ENCODE data around the gene RAB33B. TPM values are rescaled to one million over a fixed set of nuclear protein-coding genes. Genes with fewer than 3 reads are reported as not detected.

Gene RAB33B
- polyA plus RNA-seq, 6 donors from 2014 or later, result 7.8 to 15.3 (median 12.8) TPM

DNA sequence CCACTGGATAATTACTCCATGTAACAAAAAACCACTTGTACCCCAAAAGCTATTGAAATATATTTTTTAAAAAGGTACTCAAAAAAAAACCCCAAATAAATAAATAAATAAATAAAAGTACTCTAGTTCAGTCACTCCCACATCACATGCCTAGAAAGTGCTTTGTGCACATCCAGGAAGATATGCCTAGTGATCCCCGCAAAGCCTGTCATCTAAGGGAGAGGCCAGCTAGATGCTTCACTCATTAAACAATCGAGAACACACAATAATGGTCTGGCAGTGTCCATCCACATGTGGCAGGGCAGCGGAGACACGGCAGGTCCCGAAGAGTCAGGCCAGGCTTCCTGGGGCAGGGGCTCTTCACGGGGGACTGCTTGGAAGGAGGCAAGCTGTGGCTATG, 47.6 kb downstream of the RAB33B start:
- Mint-ChIP-seq H3K27me3 (peaks cover 0 to 4% (median 0%) of the 10 kb centered on the region in 3 donors), H3K4me3 (no peak overlapping the region), H3K9me3 (peaks cover 0 to 7% (median 5%) of the 10 kb centered on the region in 7 donors), H3K36me3 (peaks cover 7 to 9% of the 10 kb centered on the region in 2 donors), H3K4me1 (peaks cover 0 to 5% (median 0%) of the 10 kb centered on the region in 3 donors), H3K27ac (no peak overlapping the region)
- DNase-seq (no peak), ATAC-seq (ENCODE audit: low read depth in 2 of 2) (no peak)

DNA sequence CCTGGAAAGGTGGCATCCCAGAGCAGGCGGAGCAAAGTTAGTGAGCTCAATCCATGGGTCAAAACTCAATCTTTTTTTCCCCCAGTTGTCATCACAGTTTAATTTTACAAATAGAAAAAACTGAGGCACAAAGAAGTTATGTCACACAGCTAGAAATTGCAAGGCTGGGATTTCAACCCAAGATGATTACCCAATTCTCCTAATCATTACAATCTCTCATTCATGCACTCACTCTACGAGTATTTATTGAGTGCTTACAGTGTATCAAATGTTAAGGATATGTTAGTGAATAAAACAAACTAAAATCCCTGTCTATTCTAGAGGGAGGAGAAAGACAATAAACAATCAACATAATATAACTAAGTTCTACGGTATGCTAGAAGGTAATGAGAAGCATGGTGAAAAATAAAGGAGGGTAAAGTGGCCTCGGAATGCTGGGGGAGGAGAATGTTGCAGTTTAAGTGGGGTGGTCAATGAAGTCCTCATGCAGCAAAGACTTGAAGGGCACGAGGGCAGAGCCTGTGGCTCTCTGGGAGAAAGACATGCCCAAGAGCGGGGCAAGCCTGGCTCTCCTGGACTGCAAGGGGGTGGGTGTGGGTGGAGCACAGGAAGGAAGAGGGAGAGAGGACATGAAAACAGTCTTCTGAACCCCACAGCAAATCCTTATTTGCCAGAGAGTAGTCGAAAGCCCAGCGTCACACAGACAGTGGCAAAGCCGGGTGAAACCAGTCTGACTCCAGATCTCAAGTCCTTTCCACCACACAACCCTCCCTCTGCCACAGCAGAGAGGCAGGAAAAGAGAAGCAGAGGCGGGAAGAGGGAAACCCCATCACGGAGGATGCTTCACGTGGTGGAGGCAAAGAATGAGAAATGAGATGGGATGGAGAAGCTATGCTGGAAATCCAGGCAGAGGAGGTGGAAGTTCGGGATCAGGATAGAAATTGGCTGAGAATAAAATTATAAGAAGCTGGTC, 48.3 kb downstream of the RAB33B start:
- Mint-ChIP-seq H3K27me3 (peaks cover 0 to 4% (median 0%) of the 10 kb centered on the region in 3 donors), H3K4me3 (peak overlapping the region in 1 of 8 donors; percentile 68), H3K36me3 (peaks cover 7 to 9% of the 10 kb centered on the region in 2 donors), H3K4me1 (peaks cover 0 to 5% (median 0%) of the 10 kb centered on the region in 3 donors), H3K27ac (peak overlapping the region in 2 of 6 donors; percentile 7 to 12), H3K9me3 (peaks cover 0 to 7% (median 5%) of the 10 kb centered on the region in 7 donors)
- no peak for DNase-seq
- no peak for ATAC-seq (ENCODE audit: low read depth in 2 of 2)

DNA sequence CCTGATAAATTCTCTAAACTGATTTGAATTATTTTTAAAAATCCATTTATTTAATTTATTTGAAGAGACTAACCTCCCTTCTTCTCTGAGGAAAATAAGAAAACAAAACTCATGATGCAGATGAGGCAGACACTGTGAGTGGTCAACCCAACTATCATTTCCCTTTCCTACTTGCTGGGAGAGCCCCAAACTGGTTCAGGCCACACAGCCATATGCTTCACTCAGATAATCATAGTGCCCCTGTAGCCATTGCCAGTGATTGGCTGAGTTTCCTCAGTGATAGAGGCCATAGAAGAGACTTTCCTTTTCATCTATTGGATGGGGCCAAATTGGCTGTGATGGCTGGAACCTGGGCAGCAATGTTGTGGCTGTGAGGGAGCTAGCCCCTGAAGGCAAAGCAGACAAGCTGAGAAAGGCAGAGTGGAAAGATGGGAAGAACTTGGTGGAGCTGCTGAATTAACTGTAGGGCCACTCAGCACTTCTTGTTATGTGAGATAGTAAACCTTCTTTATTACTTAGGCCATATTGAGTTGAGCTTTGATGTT, 49.8 kb downstream of the RAB33B start:
- peaks cover 9 to 11% of the 10 kb centered on the region in 2 donors for H3K36me3 Mint-ChIP-seq

DNA sequence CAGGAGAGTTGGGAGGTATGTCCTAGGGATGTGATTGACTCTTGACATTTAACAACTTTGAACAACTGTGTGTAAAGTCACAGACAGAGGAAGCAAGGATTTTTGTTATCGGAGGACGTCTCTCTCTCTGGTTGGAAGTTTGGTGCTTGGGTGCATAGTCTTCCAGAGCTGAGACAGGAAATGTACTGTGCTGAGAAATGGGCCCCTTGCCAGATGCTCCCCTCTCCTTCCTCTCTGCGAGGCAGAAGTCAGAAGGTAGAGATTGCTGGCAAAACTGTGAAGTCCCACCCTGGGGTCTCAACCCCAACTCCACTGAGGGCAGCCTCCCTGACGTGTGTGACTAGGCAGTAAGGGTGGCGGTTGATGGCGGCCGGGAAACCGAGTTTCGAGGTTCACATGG, 52.9 kb downstream of the RAB33B start:
- ATAC-seq (ENCODE audit: low read depth in 2 of 2), result no peak
- Mint-ChIP-seq H3K9me3 (peaks cover 0 to 7% (median 5%) of the 10 kb centered on the region in 7 donors), H3K4me1 (peaks cover 0 to 5% (median 0%) of the 10 kb centered on the region in 3 donors), H3K27ac (peak overlapping the region in 3 of 6 donors; percentile 4 to 66 (median 10)), H3K27me3 (no peaks in the 10 kb centered on the region), H3K4me3 (no peak overlapping the region), H3K36me3 (peaks cover 15 to 19% of the 10 kb centered on the region in 2 donors)
- no peak for DNase-seq

More for the DNA sequence above, 49.8 kb downstream of the RAB33B start:
- Mint-ChIP-seq H3K4me1 (peaks cover 0 to 5% (median 0%) of the 10 kb centered on the region in 3 donors), H3K27ac (no peak overlapping the region), H3K4me3 (no peak overlapping the region), H3K9me3 (peaks cover 0 to 7% (median 5%) of the 10 kb centered on the region in 7 donors), H3K27me3 (no peaks in the 10 kb centered on the region)
- DNase-seq (no peak), ATAC-seq (ENCODE audit: low read depth in 2 of 2) (no peak)

DNA sequence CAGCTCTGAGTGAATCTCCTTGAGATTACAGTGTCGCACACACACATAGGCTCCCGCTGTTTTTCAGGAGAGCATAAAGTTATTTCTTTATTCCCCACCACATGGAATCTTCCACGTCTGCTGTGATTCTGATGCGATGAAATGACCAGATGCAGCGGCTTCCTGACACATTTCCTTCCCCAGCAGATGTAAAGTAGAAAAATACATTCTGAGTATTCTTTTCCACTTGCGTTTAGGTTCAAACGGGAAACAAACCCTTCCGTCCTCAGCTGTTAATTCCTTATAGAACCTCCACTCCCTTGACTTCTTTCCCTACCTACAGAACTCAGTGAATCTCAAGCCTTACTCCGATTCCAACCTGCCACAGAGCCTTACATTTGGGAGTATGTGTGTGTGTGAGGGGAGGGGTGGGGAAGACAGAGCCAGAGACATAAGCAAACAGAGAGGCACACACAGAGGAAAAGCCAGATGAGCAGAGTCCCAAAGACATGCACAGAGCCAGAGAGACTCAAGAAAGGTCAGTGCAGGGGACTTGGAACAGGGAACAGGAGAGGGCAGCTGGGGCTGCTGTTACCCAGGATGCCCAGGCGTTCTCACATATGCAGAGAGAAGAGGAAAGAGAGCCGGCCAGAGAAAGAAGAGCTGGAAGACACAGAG, 54.8 kb downstream of the RAB33B start:
- no peaks in the 10 kb centered on the region for H3K27me3 Mint-ChIP-seq
- DNase-seq, result no peak
- peaks cover 0 to 6% (median 4%) of the 10 kb centered on the region in 7 donors for H3K9me3 Mint-ChIP-seq
- no peak for ATAC-seq (ENCODE audit: low read depth in 2 of 2)
- peaks cover 12 to 17% of the 10 kb centered on the region in 2 donors for H3K36me3 Mint-ChIP-seq
- no peaks in the 10 kb centered on the region for H3K4me1 Mint-ChIP-seq
- no peak overlapping the region for H3K4me3 Mint-ChIP-seq
- H3K27ac Mint-ChIP-seq, result peak overlapping the region in 2 of 6 donors; percentile 53 to 89

DNA sequence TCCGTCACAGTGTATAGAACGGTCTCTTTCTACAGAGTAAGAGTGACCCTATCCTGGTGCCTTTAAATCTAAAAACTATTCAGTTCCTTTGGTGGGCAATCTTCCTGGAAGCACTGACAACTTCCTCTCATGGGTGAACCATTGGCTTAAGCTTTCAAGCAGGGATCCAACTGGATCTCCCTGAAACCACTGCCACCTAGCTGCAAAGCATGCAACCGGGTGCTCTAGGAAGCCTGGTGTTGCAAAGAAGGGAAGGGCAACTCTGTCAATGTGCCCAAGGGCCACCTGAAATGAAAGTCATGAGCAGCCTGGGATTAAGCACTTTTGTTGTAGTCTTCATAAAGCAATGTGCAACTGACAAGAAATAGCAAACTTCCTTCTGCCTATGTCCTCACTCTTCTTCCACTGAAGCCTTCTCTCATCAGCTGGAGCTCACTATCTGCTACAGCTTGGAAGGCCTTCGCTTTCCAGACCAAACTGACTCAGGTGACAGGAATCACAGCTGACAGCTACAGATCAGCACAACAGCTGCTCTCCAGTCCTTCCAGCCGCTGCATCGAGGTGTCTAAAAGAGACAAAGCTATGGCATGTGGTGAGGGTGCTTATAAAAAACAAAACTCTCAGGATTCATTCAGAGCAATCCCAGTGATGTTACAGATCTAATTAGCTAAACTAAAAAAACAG, 55.9 kb downstream of the RAB33B start:
- no peaks in the 10 kb centered on the region for H3K4me1 Mint-ChIP-seq
- H3K36me3 Mint-ChIP-seq, result peaks cover 8 to 15% of the 10 kb centered on the region in 2 donors
- no peak overlapping the region for H3K4me3 Mint-ChIP-seq
- peak overlapping the region in 3 of 6 donors; percentile 17 to 81 (median 44) for H3K27ac Mint-ChIP-seq
- H3K27me3 Mint-ChIP-seq, result no peaks in the 10 kb centered on the region
- peaks cover 0 to 2% (median 0%) of the 10 kb centered on the region in 7 donors for H3K9me3 Mint-ChIP-seq
- DNase-seq, result no peak
- peak in 1 of 2 donors; percentile 36 for ATAC-seq (ENCODE audit: low read depth in 2 of 2)

DNA sequence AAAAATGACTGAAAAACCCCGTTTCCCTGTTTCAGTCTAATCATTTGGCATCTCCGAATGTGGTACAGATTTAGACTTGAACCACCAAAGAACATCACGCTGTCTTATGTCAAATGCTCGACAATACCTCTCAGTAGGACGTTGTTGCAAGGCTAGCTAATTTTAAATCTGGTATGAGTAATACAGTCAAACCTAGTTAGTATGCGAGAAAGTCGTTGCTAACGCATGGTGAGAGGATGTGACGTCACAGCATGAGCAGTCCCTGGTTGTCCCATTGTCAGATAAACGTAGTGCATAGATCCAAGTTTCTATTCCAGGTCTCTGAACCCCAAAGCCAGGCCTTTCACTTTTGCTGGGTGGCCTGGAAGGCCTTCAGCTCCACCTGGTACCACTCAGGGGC, 57.4 kb downstream of the RAB33B start:
- Mint-ChIP-seq H3K27ac (no peak overlapping the region), H3K9me3 (no peaks in the 10 kb centered on the region), H3K36me3 (peaks cover 16 to 21% of the 10 kb centered on the region in 2 donors), H3K4me3 (no peak overlapping the region), H3K4me1 (no peaks in the 10 kb centered on the region), H3K27me3 (no peaks in the 10 kb centered on the region)
- DNase-seq, result no peak
- ATAC-seq (ENCODE audit: low read depth in 2 of 2), result no peak

DNA sequence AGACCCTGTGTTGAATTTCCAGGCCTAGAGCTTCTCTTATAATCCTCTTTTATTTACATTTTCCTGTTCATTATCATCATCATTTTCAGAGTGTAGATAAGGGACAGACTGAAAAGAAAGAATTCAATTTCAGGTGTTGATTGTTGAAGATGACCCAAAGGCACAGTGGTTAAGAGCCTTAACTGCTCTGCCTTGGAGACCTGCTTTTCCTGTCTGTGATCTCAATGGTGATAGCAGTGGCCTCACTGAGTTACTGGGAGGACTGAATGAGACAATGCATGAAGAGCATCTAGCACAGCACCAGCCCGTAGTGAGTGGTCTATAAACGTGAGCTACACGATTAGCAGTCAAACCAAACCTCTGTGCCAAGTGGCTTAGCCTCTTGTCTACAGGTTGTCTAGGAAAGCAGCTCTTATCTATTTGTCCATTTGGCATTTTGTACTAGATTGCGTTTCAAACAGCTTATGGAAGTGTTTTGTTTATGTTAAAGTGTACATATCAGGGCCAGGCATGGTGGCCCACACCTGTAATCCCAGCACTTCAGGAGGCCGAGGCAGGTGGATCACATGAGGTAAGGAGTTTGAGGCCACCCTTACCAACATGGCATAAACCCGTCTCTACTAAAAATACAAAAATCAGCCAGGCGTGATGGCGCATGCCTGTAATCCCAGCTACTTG, 60.6 kb downstream of the RAB33B start:
- ATAC-seq (ENCODE audit: low read depth in 2 of 2), result no peak
- Mint-ChIP-seq H3K4me3 (no peak overlapping the region), H3K27me3 (no peaks in the 10 kb centered on the region), H3K36me3 (peaks cover 16 to 32% of the 10 kb centered on the region in 2 donors), H3K9me3 (no peaks in the 10 kb centered on the region), H3K4me1 (no peaks in the 10 kb centered on the region), H3K27ac (no peak overlapping the region)
- no peak for DNase-seq

DNA sequence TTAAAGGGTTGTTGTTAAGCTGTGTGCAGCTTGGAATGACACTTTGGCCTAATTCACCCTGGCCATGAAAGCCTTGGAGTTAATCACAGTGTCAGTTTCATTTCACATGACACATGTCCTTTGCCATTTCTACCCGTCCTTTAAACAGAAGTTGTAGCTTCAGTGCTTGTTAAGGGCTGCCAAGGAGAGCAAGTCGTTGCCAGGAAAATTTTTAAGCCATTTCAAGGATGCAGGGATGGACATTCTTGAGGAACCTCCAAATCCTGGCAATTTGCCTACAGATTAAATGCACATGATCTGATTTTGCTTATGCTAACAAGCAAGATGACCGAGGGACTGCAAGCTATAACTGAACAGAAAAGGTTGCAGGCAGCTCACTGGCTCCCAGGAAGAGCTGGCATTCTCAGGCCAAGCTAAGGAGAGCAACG, 61.6 kb downstream of the RAB33B start:
- H3K4me1 Mint-ChIP-seq, result no peaks in the 10 kb centered on the region
- DNase-seq, result no peak
- H3K4me3 Mint-ChIP-seq, result no peak overlapping the region
- H3K36me3 Mint-ChIP-seq, result peaks cover 16 to 29% of the 10 kb centered on the region in 2 donors
- no peak for ATAC-seq (ENCODE audit: low read depth in 2 of 2)
- no peaks in the 10 kb centered on the region for H3K27me3 Mint-ChIP-seq
- no peaks in the 10 kb centered on the region for H3K9me3 Mint-ChIP-seq
- H3K27ac Mint-ChIP-seq, result peak overlapping the region in 2 of 6 donors; percentile 41 to 43

DNA sequence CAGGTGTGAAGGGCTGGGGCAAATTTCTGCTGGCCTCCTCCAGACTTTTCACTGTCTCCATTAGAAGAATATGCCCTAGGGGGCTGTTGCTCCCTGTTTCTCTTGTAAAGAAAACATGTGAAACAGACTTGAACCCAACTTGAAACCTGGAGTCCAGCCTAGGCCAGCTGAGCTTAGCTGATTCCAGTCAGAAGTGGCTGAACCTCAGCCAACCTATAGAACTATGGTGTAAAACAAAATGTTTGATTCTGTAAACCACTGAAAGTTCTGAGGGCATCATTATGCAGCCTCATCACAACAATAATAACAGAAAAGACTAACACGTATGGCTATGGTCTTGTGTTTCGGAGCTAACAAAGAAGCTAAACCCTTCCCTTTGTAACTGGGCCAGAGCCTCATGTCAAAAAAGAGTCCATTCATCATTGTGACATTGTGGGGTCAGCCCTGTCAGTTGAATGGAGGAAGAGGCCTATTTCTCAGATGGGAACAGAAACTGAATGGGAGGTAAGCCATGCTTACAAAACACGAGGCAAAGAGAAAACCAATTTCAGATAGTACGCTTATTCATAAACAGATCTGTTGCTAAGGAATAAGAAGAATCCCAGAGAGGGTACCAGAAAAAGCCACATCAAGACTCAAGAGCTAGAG, 68.0 kb downstream of the RAB33B start:
- peak overlapping the region in 1 of 6 donors; percentile 50 for H3K27ac Mint-ChIP-seq
- H3K4me1 Mint-ChIP-seq, result peaks cover 6 to 21% (median 7%) of the 10 kb centered on the region in 3 donors
- no peak overlapping the region for H3K4me3 Mint-ChIP-seq
- peaks cover 26 to 52% of the 10 kb centered on the region in 2 donors for H3K36me3 Mint-ChIP-seq
- ATAC-seq (ENCODE audit: low read depth in 2 of 2), result no peak
- no peak for DNase-seq
- H3K9me3 Mint-ChIP-seq, result no peaks in the 10 kb centered on the region
- H3K27me3 Mint-ChIP-seq, result no peaks in the 10 kb centered on the region

DNA sequence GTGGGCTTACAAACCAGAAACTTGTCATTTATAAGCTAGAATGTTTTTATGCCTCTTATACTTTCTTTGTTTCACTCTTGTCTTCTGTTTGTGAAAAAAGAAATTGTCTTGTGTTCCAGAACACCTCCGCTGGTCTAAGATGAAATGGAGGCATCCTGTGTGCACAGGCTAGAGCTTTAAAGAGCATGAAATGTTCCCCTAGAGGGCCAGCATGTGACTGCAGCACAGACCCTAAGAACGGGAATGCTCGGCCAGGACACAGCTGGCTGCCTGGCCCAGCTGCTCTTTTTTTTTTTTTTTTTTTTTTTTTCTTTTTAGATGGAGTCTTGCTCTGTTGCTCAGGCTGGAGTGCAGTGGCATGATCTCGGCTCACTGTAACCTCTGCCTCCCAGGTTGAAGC, 68.5 kb downstream of the RAB33B start:
- Mint-ChIP-seq H3K4me3 (no peak overlapping the region), H3K9me3 (no peaks in the 10 kb centered on the region), H3K36me3 (peaks cover 23 to 55% of the 10 kb centered on the region in 2 donors), H3K27ac (peak overlapping the region in 2 of 6 donors; percentile 15 to 83), H3K4me1 (peaks cover 6 to 21% (median 7%) of the 10 kb centered on the region in 3 donors), H3K27me3 (no peaks in the 10 kb centered on the region)
- ATAC-seq (ENCODE audit: low read depth in 2 of 2), result peak; percentile 32
- DNase-seq, result no peak

DNA sequence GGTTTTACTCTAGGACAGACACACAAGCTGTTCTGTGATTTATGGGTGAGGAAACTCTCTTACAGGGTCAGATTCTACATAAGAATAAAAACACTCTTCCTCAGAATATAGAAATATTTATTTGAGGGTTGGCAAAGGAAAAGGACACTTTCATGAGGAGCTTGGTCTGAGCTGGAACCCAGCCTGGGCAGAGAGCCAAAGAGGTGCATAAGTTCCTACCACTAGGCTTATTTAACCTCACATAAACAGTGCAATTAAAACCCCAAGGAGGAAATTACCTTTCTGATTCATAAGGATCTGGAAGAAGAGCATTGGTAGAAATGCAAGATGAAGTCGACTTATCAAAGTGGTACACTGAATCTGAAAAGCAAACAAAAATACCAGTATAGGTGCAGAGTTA, 69.2 kb downstream of the RAB33B start:
- H3K27ac Mint-ChIP-seq, result peak overlapping the region in 4 of 6 donors; percentile 15 to 77 (median 72)
- peaks cover 6 to 21% (median 7%) of the 10 kb centered on the region in 3 donors for H3K4me1 Mint-ChIP-seq
- no peaks in the 10 kb centered on the region for H3K27me3 Mint-ChIP-seq
- peak overlapping the region in 1 of 8 donors; percentile 5 for H3K4me3 Mint-ChIP-seq
- no peak for ATAC-seq (ENCODE audit: low read depth in 2 of 2)
- H3K9me3 Mint-ChIP-seq, result no peaks in the 10 kb centered on the region
- H3K36me3 Mint-ChIP-seq, result peaks cover 23 to 56% of the 10 kb centered on the region in 2 donors
- DNase-seq, result no peak
